LNCaP clone FGC (cell line): ENCODE results near the gene HEBP2.

ENCODE experiments used
- DNase-seq: peaks from one replicate; pipeline ENCODE4 v3.0.0-alpha.2; 2011; ENCODE audit warnings: low read depth
- H3K4me3 ChIP-seq: 2 replicates; pipeline ENCODE4 v1.5.1; 2011; ENCODE audit warnings: mild to moderate bottlenecking, low read depth, low read length, control low read depth
- CTCF ChIP-seq: IDR thresholded peaks from 2 replicates; pipeline ENCODE4 v1.5.1; 2012; ENCODE audit warnings: mild to moderate bottlenecking; ENCODE audit not compliant: control insufficient read depth, insufficient read depth; ENCODE audit errors: extremely low read depth

Gene HEBP2

GRCh38 chr6:138431256-138432062 is 27.4 kb downstream of the HEBP2 start:
- TF ChIP-seq CTCF = no peak
- no peak for DNase-seq
- H3K4me3 ChIP-seq = no peak overlapping the region

GRCh38 chr6:138432063-138432356 is 28.0 kb downstream of the HEBP2 start:
- TF ChIP-seq CTCF = no peak
- DNase-seq = no peak
- H3K4me3 ChIP-seq = no peak overlapping the region

GRCh38 chr6:138434096-138434495 is 30.1 kb downstream of the HEBP2 start:
- TF ChIP-seq CTCF = no peak
- H3K4me3 ChIP-seq = no peak overlapping the region
- DNase-seq = no peak

GRCh38 chr6:138434925-138435324 is 30.9 kb downstream of the HEBP2 start:
- TF ChIP-seq CTCF = no peak
- no peak overlapping the region for H3K4me3 ChIP-seq
- no peak for DNase-seq

- no peak overlapping the region for H3K4me3 ChIP-seq
- no peak for TF ChIP-seq CTCF
- DNase-seq = no peak
Observed at GRCh38 chr6:138439546-138439945, 35.5 kb downstream of the HEBP2 start.

- H3K4me3 ChIP-seq = no peak overlapping the region
- DNase-seq = no peak
- no peak for TF ChIP-seq CTCF
Observed at GRCh38 chr6:138440296-138440695, 36.3 kb downstream of the HEBP2 start.

- TF ChIP-seq CTCF = no peak
- H3K4me3 ChIP-seq = no peak overlapping the region
- no peak for DNase-seq
Observed at GRCh38 chr6:138440758-138441357, 36.8 kb downstream of the HEBP2 start.
